Measurements from ENCODE around the gene CYB5RL.

CYB5RL gene

GRCh38 chr1:54163573-54163972 is 36.3 kb downstream of the CYB5RL start:
- no peaks in the 10 kb centered on the region for H3K9me3 ChIP-seq (ENCODE audit: control insufficient read depth, insufficient read depth, low read length)
- no peak overlapping the region for H3K9ac ChIP-seq (ENCODE audit: low read depth, low read length)
- no peaks in the 10 kb centered on the region for H3K4me1 ChIP-seq (ENCODE audit: control insufficient read depth, insufficient read depth, low read length)
- H3K36me3 ChIP-seq (ENCODE audit: control insufficient read depth, insufficient read depth, low read length): no peaks in the 10 kb centered on the region
- H3K4me3 ChIP-seq (ENCODE audit: low read depth, low read length): no peak overlapping the region
- H3K27me3 ChIP-seq (ENCODE audit: control insufficient read depth, insufficient read depth, low read length): no peaks in the 10 kb centered on the region

DNA sequence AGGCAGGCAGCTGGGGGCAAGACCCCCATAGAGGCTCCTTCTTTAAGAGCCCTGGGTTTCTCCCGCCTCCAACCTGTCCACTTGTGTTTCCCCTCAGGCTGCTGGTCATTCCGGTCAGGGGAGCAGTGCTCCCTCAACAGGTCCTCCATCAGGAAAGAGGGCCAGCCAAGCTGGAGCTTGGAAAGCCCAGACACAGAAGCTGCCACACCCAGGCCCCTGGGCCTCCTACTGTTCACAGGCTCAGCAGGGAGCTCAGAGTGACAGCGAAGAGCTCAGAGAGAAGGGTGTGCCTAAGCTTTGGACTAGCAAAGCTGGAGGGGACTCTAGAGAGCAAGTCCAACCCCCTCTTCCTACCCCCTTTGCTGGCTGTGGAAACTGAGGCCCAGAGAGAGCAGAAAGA is 36.8 kb downstream of the CYB5RL start:
- Histone ChIP-seq H3K36me3 (ENCODE audit: control insufficient read depth, insufficient read depth, low read length) (no peaks in the 10 kb centered on the region), H3K4me1 (ENCODE audit: control insufficient read depth, insufficient read depth, low read length) (no peaks in the 10 kb centered on the region), H3K4me3 (ENCODE audit: low read depth, low read length) (no peak overlapping the region), H3K9ac (ENCODE audit: low read depth, low read length) (no peak overlapping the region), H3K9me3 (ENCODE audit: control insufficient read depth, insufficient read depth, low read length) (no peaks in the 10 kb centered on the region), H3K27me3 (ENCODE audit: control insufficient read depth, insufficient read depth, low read length) (no peaks in the 10 kb centered on the region)

DNA sequence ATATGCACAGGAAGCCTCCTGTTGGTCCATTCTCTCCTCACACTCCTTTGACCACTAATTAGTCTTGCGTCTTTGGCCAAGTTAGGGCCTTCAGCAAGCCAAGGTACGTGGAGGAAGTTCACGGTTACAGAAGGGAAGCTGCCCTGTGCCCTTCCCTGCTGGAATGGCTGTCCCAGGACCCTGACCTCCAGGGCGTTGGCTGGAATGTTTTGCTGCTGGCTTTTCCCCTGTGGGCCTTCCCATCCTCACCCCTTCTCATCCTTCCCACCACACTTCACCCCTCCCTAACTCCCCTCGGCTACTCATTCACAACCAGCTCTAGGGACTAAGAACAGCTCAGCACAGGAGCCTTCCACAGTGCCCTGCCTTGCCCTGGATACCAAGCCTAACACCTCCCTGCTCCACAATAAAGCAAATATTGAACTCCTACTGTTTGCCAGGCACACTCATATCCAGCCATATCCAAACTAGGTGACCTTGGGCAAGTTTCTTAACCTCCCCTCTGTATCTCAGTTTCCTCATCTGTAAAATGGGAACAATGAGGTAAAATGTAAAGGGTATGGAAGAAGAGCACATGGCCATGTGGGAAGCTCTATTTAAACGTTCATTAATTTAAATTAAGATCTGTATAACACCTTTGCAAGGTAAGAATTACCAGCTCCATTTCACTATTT is 38.2 kb downstream of the CYB5RL start:
- Histone ChIP-seq H3K9ac (ENCODE audit: low read depth, low read length) (no peak overlapping the region), H3K4me1 (ENCODE audit: control insufficient read depth, insufficient read depth, low read length) (no peaks in the 10 kb centered on the region), H3K4me3 (ENCODE audit: low read depth, low read length) (no peak overlapping the region), H3K36me3 (ENCODE audit: control insufficient read depth, insufficient read depth, low read length) (no peaks in the 10 kb centered on the region), H3K9me3 (ENCODE audit: control insufficient read depth, insufficient read depth, low read length) (no peaks in the 10 kb centered on the region), H3K27me3 (ENCODE audit: control insufficient read depth, insufficient read depth, low read length) (no peaks in the 10 kb centered on the region)

GRCh38 chr1:54160351-54160750 is 39.5 kb downstream of the CYB5RL start:
- no peaks in the 10 kb centered on the region for H3K36me3 ChIP-seq (ENCODE audit: control insufficient read depth, insufficient read depth, low read length)
- H3K4me3 ChIP-seq (ENCODE audit: low read depth, low read length): no peak overlapping the region
- H3K4me1 ChIP-seq (ENCODE audit: control insufficient read depth, insufficient read depth, low read length): no peaks in the 10 kb centered on the region
- H3K9me3 ChIP-seq (ENCODE audit: control insufficient read depth, insufficient read depth, low read length): no peaks in the 10 kb centered on the region
- no peaks in the 10 kb centered on the region for H3K27me3 ChIP-seq (ENCODE audit: control insufficient read depth, insufficient read depth, low read length)
- H3K9ac ChIP-seq (ENCODE audit: low read depth, low read length): no peak overlapping the region

DNA sequence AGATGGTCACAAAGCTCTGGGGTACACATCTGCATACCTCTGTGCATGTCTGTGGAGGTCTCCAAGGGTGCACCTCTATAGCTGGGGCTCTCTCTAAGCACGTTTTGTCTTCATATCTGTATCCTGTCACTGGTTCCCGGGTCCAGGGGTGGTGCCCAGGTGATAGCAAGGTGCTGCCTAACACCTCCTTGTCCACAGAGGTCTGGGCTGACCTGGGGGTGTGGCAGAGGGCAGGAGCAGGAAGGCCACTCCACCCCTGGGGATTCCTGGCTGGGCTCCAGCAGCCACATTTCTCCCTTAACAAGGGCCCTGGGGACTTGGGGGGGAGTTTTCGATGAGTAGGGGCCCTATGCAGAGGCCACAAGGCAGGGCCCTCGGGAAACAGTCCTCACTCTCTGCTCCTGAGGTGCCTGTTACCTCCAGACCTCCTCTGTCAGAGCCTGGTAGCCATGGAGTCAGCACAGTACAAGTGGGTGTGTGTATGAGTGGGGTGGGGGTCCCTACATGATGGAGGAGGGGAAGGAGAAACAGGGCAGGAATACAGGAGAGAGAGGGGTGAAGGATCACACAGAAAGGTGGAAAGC is 40.0 kb downstream of the CYB5RL start:
- Histone ChIP-seq H3K9me3 (ENCODE audit: control insufficient read depth, insufficient read depth, low read length) (no peaks in the 10 kb centered on the region), H3K27me3 (ENCODE audit: control insufficient read depth, insufficient read depth, low read length) (no peaks in the 10 kb centered on the region), H3K36me3 (ENCODE audit: control insufficient read depth, insufficient read depth, low read length) (no peaks in the 10 kb centered on the region), H3K4me1 (ENCODE audit: control insufficient read depth, insufficient read depth, low read length) (no peaks in the 10 kb centered on the region), H3K9ac (ENCODE audit: low read depth, low read length) (no peak overlapping the region), H3K4me3 (ENCODE audit: low read depth, low read length) (no peak overlapping the region)

DNA sequence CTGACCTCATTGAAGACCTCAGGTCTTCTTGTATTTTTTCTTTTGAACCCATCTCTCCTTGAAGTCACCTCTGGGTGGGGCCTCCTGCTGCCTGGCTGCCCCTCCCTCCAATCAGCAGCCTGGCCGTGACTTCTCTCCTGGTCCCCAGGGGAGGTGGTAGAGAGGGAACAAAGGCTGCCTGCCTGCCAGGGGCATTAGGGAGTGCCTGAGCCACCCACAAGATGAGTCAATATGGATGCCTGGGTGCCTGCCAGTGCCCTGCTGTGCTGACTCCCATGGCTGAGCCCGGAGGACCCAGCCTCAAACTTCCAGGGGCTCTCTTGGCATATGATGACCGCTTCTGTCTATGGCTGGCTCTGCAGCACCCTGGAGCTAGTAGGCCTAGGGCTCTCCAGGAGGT is 41.8 kb downstream of the CYB5RL start:
- Histone ChIP-seq H3K4me1 (ENCODE audit: control insufficient read depth, insufficient read depth, low read length) (peaks cover 3% of the 10 kb centered on the region), H3K36me3 (ENCODE audit: control insufficient read depth, insufficient read depth, low read length) (no peaks in the 10 kb centered on the region), H3K27me3 (ENCODE audit: control insufficient read depth, insufficient read depth, low read length) (no peaks in the 10 kb centered on the region), H3K9me3 (ENCODE audit: control insufficient read depth, insufficient read depth, low read length) (no peaks in the 10 kb centered on the region), H3K9ac (ENCODE audit: low read depth, low read length) (no peak overlapping the region), H3K4me3 (ENCODE audit: low read depth, low read length) (no peak overlapping the region)

GRCh38 chr1:54157401-54157800 is 42.4 kb downstream of the CYB5RL start:
- no peak overlapping the region for H3K9ac ChIP-seq (ENCODE audit: low read depth, low read length)
- H3K36me3 ChIP-seq (ENCODE audit: control insufficient read depth, insufficient read depth, low read length): no peaks in the 10 kb centered on the region

GRCh38 chr1:54156986-54157385 is 42.8 kb downstream of the CYB5RL start:
- H3K36me3 ChIP-seq (ENCODE audit: control insufficient read depth, insufficient read depth, low read length): no peaks in the 10 kb centered on the region
- no peaks in the 10 kb centered on the region for H3K9me3 ChIP-seq (ENCODE audit: control insufficient read depth, insufficient read depth, low read length)
- H3K27me3 ChIP-seq (ENCODE audit: control insufficient read depth, insufficient read depth, low read length): no peaks in the 10 kb centered on the region
- peaks cover 3% of the 10 kb centered on the region for H3K4me1 ChIP-seq (ENCODE audit: control insufficient read depth, insufficient read depth, low read length)
- H3K9ac ChIP-seq (ENCODE audit: low read depth, low read length): no peak overlapping the region
- H3K4me3 ChIP-seq (ENCODE audit: low read depth, low read length): no peak overlapping the region

More at GRCh38 chr1:54157401-54157800, 42.4 kb downstream of the CYB5RL start:
- Histone ChIP-seq H3K4me3 (ENCODE audit: low read depth, low read length) (no peak overlapping the region), H3K4me1 (ENCODE audit: control insufficient read depth, insufficient read depth, low read length) (peaks cover 3% of the 10 kb centered on the region), H3K9me3 (ENCODE audit: control insufficient read depth, insufficient read depth, low read length) (no peaks in the 10 kb centered on the region), H3K27me3 (ENCODE audit: control insufficient read depth, insufficient read depth, low read length) (no peaks in the 10 kb centered on the region)

DNA sequence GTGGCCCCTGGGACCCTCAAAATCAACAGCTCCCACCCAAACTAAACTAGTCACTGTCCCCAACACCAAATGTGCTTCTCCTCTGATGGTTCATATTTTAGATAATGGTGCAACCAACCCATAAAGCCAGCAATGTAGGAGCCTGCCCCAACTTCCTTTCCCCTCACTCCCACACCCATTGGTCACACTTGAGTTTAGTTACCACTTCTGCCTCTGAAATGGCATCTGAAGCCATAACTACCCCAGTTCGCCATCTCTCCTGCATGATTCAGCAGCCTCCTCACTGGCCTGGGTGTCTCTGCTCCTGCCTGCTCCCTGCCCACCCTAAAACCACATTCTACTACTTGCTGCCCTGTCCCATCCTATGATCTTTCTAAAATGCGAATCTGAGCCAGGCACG is 43.6 kb downstream of the CYB5RL start:
- H3K36me3 ChIP-seq (ENCODE audit: control insufficient read depth, insufficient read depth, low read length): no peaks in the 10 kb centered on the region
- no peaks in the 10 kb centered on the region for H3K9me3 ChIP-seq (ENCODE audit: control insufficient read depth, insufficient read depth, low read length)
- H3K4me3 ChIP-seq (ENCODE audit: low read depth, low read length): no peak overlapping the region
- no peak overlapping the region for H3K9ac ChIP-seq (ENCODE audit: low read depth, low read length)
- peaks cover 3% of the 10 kb centered on the region for H3K4me1 ChIP-seq (ENCODE audit: control insufficient read depth, insufficient read depth, low read length)
- H3K27me3 ChIP-seq (ENCODE audit: control insufficient read depth, insufficient read depth, low read length): no peaks in the 10 kb centered on the region

- Histone ChIP-seq H3K9me3 (ENCODE audit: control insufficient read depth, insufficient read depth, low read length) (no peaks in the 10 kb centered on the region), H3K36me3 (ENCODE audit: control insufficient read depth, insufficient read depth, low read length) (no peaks in the 10 kb centered on the region), H3K4me1 (ENCODE audit: control insufficient read depth, insufficient read depth, low read length) (peaks cover 3% of the 10 kb centered on the region), H3K27me3 (ENCODE audit: control insufficient read depth, insufficient read depth, low read length) (no peaks in the 10 kb centered on the region), H3K9ac (ENCODE audit: low read depth, low read length) (no peak overlapping the region), H3K4me3 (ENCODE audit: low read depth, low read length) (no peak overlapping the region)
Observed at GRCh38 chr1:54153535-54154439, 46.0 kb downstream of the CYB5RL start.

DNA sequence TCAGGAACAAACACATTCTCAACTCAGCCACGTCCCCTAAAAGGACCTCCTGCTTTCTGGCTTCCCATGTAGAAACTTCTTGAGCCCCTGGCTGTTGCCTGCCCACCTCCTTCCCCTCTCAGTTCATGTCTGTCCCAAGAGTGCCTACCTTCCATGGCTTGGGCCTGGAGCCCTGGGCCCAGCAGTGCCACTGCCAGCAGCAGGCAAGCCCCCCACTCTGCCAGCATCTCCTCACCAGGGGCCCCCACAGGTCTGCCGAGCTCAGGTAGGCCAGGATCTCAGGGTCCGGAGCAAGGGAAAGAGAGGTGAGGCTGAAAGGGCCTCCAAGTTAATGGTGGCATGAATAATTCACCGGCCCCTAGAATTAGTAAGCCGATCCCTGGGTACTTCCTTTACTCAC is 47.1 kb downstream of the CYB5RL start, which contains the start of gene CDCP2:
CDCP2 (minus strand) TSS at position 305 of the 400 bp plus-strand sequence; CDS start at position 227, 78 bp downstream.
- Histone ChIP-seq H3K9ac (ENCODE audit: low read depth, low read length) (no peak within 1 kb of the TSS), H3K27me3 (ENCODE audit: control insufficient read depth, insufficient read depth, low read length) (no peaks in the 10 kb centered on the region), H3K4me3 (ENCODE audit: low read depth, low read length) (no peak within 1 kb of the TSS), H3K4me1 (ENCODE audit: control insufficient read depth, insufficient read depth, low read length) (peaks cover 3% of the 10 kb centered on the region), H3K9me3 (ENCODE audit: control insufficient read depth, insufficient read depth, low read length) (no peaks in the 10 kb centered on the region), H3K36me3 (ENCODE audit: control insufficient read depth, insufficient read depth, low read length) (no peaks in the 10 kb centered on the region)

All from iPS-15b (cell line).